ENCODE data around the gene USP9Y.
A peak's percentile ranks its signal among the peaks of the same experiment; 100 is the strongest.

The USP9Y gene

GRCh38 chrY:12784521-12784920 is 83.5 kb downstream of the USP9Y start:
- no peak for DNase-seq (ENCODE audit: low read depth in 2 of 2)

DNA sequence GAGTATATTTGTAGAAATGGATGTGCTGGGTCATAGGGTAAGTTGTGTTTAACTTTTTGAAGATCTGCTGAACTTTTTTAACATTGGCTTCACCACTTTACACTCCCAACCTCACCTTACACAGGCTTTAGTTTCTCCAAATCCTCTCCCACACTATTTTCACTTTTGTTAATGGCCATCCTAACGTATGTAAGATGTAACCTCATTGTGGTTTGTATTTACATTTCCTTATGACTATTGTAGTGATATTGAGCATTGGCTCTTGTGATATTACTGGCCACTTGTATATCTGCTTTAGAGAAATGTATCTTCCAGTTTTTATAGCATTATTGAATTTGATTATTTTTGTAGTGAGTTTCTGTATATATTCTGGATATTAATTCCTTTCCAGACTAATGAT is 93.0 kb downstream of the USP9Y start:
- DNase-seq (ENCODE audit: low read depth in 2 of 2): no peak

- DNase-seq (ENCODE audit: low read depth in 2 of 2): no peak
Measured at GRCh38 chrY:12808046-12808445, 107.0 kb downstream of the USP9Y start.

GRCh38 chrY:12809034-12809433 is 108.0 kb downstream of the USP9Y start:
- DNase-seq (ENCODE audit: low read depth in 2 of 2): no peak

GRCh38 chrY:12823408-12823807 is 122.4 kb downstream of the USP9Y start:
- no peak for DNase-seq (ENCODE audit: low read depth in 2 of 2)

- DNase-seq (ENCODE audit: low read depth in 2 of 2): no peak
Measured at GRCh38 chrY:12826791-12827190, 125.8 kb downstream of the USP9Y start.

- no peak for DNase-seq (ENCODE audit: low read depth in 2 of 2)
Measured at GRCh38 chrY:12833284-12833683, 132.3 kb downstream of the USP9Y start.

DNA sequence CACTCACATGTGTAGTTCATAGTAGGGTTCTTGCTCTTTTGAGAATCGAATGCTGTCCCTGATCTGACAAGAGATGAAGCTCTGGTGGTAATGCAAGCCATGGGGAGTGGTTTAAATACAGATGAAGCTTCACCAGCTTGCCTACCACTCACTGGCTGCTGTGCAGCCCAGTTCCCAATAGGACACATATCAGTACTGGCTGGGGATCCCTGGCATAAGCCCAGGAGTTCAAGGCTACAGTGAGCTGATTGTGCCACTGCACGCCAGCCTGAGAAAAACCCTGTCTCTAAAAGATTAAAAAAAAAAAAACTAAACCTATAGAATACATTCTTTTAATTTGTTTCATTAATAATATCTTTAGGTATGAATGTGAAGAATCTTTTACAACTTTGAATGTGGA is 136.5 kb downstream of the USP9Y start:
- no peak for DNase-seq (ENCODE audit: low read depth in 2 of 2)

DNA sequence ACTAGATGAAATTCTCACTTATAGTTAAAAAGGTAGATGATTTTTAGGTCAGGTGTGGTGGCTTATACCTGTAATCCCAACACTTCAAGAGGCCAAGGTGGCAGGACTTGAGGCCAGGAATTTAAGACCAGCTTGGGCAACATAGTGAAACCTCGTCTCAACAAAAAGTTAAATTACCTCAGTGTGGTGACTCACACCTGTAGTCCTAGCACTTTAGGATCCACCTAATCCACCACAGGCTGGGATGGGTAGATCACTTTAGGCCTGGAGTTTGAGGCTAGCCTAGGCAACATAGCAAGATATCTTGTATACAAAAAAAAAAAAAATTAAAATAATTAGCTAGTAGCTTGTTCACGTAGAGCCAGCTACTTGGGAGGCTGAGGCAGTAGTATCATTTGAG is 140.3 kb downstream of the USP9Y start:
- no peak for DNase-seq (ENCODE audit: low read depth in 2 of 2)

GRCh38 chrY:12846793-12847192 is 145.8 kb downstream of the USP9Y start:
- no peak for DNase-seq (ENCODE audit: low read depth in 2 of 2)

GRCh38 chrY:12855791-12856275 is 154.8 kb downstream of the USP9Y start:
- no peak for DNase-seq (ENCODE audit: low read depth in 2 of 2)

- DNase-seq (ENCODE audit: low read depth in 2 of 2): no peak
Measured at GRCh38 chrY:12867960-12868359, 166.9 kb downstream of the USP9Y start.

- no peak for DNase-seq (ENCODE audit: low read depth in 2 of 2)
Measured at GRCh38 chrY:12896973-12897372, 195.9 kb downstream of the USP9Y start.

- no peak for DNase-seq (ENCODE audit: low read depth in 2 of 2)
Measured at GRCh38 chrY:12898604-12899003, 197.6 kb downstream of the USP9Y start.

- DNase-seq (ENCODE audit: low read depth in 2 of 2): peak in 1 of 2 donors; percentile 73
Measured at GRCh38 chrY:12904618-12905516, 203.8 kb downstream of the USP9Y start, which contains the start of gene DDX3Y. DDX3Y (plus strand) TSS chrY:12904868; CDS start chrY:12904937, 69 bp downstream.

DNA sequence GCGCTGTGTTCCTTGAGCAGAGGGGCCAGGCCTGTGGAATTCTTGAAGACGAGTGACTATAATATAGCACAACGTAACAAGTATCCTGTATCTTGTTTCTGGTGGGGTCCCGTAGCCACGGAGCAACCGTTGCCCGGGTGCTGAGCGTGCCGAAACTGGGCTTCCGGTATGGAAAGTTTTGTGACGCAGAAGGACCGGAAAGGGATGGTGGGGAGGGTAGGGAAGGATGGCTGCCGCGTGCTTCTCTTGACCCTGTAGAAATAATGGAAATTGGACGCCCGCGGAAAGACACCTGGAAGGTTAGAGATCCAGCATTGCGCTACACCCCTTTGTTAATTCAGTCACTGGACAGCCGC is 204.5 kb downstream of the USP9Y start:
- peak in 1 of 2 donors; percentile 63 for DNase-seq (ENCODE audit: low read depth in 2 of 2)

DNA sequence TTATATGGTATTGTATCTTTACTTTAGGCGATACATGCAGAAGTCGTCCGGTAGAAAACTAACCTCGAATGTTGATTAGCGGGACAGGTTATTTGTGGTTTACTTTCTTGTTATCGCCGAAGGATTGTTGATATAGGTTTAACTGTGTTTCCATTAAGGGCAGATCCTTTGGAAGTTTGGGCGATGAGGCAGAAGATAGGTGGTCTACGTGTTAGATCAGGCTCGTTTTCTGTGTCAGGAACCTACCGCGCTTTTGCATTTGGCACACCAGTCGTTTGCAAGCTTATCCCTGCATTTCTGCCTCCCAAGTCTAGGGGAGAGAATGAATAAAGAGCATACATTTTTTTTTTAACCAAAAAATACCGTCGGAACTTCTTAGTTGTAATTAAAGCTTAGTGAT is 204.9 kb downstream of the USP9Y start:
- DNase-seq (ENCODE audit: low read depth in 2 of 2): no peak

Measured in stimulated activated CD8-positive, alpha-beta memory T cell treated with anti-CD3 and anti-CD28 coated beads, Interleukin-15, amount 100 ng/mL, for 48 hours (primary cell).